ENCODE results near the gene SQOR.
A peak's percentile ranks its signal among the peaks of the same experiment; 100 is the strongest.

The SQOR gene

GRCh38 chr15:45588219-45588875 is 46.5 kb upstream of the SQOR start:
- no peak for TF ChIP-seq GABPA (IDR thresholded peaks at IDR 0.05; ENCODE audit: low read depth)
- TF ChIP-seq POLR2AphosphoS5 (IDR thresholded peaks at IDR 0.05; ENCODE audit: low read depth), result no peak
- TF ChIP-seq, protein P1, sequence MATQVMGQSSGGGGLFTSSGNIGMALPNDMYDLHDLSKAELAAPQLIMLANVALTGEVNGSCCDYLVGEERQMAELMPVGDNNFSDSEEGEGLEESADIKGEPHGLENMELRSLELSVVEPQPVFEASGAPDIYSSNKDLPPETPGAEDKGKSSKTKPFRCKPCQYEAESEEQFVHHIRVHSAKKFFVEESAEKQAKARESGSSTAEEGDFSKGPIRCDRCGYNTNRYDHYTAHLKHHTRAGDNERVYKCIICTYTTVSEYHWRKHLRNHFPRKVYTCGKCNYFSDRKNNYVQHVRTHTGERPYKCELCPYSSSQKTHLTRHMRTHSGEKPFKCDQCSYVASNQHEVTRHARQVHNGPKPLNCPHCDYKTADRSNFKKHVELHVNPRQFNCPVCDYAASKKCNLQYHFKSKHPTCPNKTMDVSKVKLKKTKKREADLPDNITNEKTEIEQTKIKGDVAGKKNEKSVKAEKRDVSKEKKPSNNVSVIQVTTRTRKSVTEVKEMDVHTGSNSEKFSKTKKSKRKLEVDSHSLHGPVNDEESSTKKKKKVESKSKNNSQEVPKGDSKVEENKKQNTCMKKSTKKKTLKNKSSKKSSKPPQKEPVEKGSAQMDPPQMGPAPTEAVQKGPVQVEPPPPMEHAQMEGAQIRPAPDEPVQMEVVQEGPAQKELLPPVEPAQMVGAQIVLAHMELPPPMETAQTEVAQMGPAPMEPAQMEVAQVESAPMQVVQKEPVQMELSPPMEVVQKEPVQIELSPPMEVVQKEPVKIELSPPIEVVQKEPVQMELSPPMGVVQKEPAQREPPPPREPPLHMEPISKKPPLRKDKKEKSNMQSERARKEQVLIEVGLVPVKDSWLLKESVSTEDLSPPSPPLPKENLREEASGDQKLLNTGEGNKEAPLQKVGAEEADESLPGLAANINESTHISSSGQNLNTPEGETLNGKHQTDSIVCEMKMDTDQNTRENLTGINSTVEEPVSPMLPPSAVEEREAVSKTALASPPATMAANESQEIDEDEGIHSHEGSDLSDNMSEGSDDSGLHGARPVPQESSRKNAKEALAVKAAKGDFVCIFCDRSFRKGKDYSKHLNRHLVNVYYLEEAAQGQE (IDR thresholded peaks at IDR 0.05; ENCODE audit: insufficient replicate concordance, low read depth), result no peak
- TF ChIP-seq SPI1 (IDR thresholded peaks at IDR 0.05; ENCODE audit: borderline replicate concordance, low read depth), result no peak
- TF ChIP-seq CTCF (IDR thresholded peaks at IDR 0.05; ENCODE audit: insufficient read depth, low read length), result no peak

DNA sequence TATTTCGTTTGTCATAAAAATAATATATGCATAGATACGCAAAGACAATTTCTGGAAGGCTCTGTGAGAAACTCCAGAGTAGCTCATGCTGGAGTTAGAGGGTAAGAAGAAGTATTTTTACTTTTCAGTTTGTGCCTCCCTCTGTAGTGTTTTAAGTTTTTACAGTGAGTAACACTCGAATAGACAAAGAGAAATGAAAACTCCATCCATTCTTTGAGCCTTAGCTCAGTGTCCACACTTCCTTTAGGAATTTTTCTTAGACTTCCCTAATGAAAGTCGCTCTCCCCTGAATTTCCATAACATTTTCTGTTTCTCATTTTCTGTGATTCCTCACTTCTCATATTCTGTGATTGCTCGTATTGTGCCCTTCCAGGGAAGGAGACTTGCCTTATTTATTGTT is 45.6 kb upstream of the SQOR start:
- Histone ChIP-seq H3K27me3 (ENCODE audit: insufficient read depth, poor library complexity, severe bottlenecking) (no peaks in the 10 kb centered on the region), H3K4me3 (replicated peaks; ENCODE audit: insufficient read depth, low read length) (no peak overlapping the region), H3K27ac (replicated peaks) (no peak overlapping the region)
- TF ChIP-seq, protein P1 (IDR thresholded peaks at IDR 0.05; ENCODE audit: insufficient replicate concordance, low read depth), result no peak
- TF ChIP-seq SPI1 (IDR thresholded peaks at IDR 0.05; ENCODE audit: borderline replicate concordance, low read depth) (no peak), POLR2AphosphoS5 (IDR thresholded peaks at IDR 0.05; ENCODE audit: low read depth) (no peak), CTCF (IDR thresholded peaks at IDR 0.05; ENCODE audit: insufficient read depth, low read length) (no peak), GABPA (IDR thresholded peaks at IDR 0.05; ENCODE audit: low read depth) (no peak)
- no peak for DNase-seq (ENCODE audit: low read depth in 1 of 2, low spot score in 1 of 2)

More at GRCh38 chr15:45588219-45588875, 46.5 kb upstream of the SQOR start:
- Histone ChIP-seq H3K4me3 (replicated peaks; ENCODE audit: insufficient read depth, low read length) (peak overlapping the region; percentile 93), H3K27ac (replicated peaks) (peak overlapping the region; percentile 97), H3K27me3 (ENCODE audit: insufficient read depth, poor library complexity, severe bottlenecking) (no peaks in the 10 kb centered on the region)
- no peak for DNase-seq (ENCODE audit: low read depth in 1 of 2, low spot score in 1 of 2)

DNA sequence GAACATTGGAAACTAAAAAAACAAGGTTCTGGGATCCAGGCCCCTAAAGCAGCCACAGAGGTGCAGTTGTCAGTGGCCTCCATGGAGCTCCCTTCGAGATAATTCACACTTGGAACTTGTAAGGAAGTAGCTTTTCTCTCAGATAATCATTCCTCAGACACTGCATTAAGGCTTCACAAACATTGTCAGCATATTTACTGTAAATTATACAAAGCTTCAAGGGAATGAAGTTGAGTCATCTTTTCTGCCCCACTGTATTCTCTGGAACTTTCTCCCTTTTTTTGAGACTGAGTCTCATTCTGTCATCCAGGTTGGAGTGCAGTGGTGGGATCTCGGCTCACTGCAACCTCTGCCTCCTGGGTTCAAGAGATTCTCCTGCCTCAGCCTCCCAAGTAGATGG is 40.5 kb upstream of the SQOR start:
- no peak for DNase-seq (ENCODE audit: low read depth in 1 of 2, low spot score in 1 of 2)
- Histone ChIP-seq H3K4me3 (replicated peaks; ENCODE audit: insufficient read depth, low read length) (no peak overlapping the region), H3K27me3 (ENCODE audit: insufficient read depth, poor library complexity, severe bottlenecking) (no peaks in the 10 kb centered on the region), H3K27ac (replicated peaks) (no peak overlapping the region)
- TF ChIP-seq, protein P1 (IDR thresholded peaks at IDR 0.05; ENCODE audit: insufficient replicate concordance, low read depth), result no peak
- TF ChIP-seq POLR2AphosphoS5 (IDR thresholded peaks at IDR 0.05; ENCODE audit: low read depth), result no peak
- TF ChIP-seq SPI1 (IDR thresholded peaks at IDR 0.05; ENCODE audit: borderline replicate concordance, low read depth), result no peak
- no peak for TF ChIP-seq GABPA (IDR thresholded peaks at IDR 0.05; ENCODE audit: low read depth)
- TF ChIP-seq CTCF (IDR thresholded peaks at IDR 0.05; ENCODE audit: insufficient read depth, low read length), result no peak
